ENCODE results near the gene TOR1AIP2.

The TOR1AIP2 gene

DNA sequence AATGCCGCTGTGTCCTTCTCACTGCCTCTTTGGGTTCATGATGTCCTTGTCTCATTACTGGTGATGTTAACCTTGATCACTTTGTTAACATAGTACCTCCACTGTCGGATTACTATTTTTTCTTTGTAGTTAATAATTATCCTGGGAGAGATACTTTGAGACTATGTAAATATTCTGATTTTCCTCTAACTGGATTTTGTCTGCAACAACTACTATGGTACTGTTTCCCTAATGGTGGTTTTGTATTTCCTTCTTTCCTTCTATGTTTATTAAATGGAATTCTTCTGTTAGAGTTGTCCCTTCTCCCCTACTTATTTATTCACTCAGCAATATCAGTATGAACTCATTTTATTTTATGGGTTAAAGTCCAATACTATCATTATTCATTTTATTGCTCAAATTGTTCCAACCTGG, 4.2 kb downstream of the TOR1AIP2 start:
- Histone ChIP-seq H3K27me3 (ENCODE audit: low read depth, low read length) (no peaks in the 10 kb centered on the region), H3K9me3 (ENCODE audit: insufficient read depth, low read length) (no peaks in the 10 kb centered on the region), H3K9ac (ENCODE audit: low read length) (no peak overlapping the region), H3K36me3 (replicated peaks; ENCODE audit: low read depth, low read length) (peaks cover 27% of the 10 kb centered on the region), H2AFZ (ENCODE audit: low read depth, low read length) (no peak overlapping the region), H3K4me3 (ENCODE audit: low read length) (no peak overlapping the region), H3K4me1 (ENCODE audit: low read length) (peaks cover 31% of the 10 kb centered on the region), H4K20me1 (ENCODE audit: insufficient read depth, low read length) (peaks cover 13% of the 10 kb centered on the region), H3K79me2 (ENCODE audit: low read length) (peaks cover 81% of the 10 kb centered on the region), H3K27ac (ENCODE audit: low read length) (no peak overlapping the region), H3K4me2 (ENCODE audit: low read length) (no peak overlapping the region)
- TF ChIP-seq, protein P1, sequence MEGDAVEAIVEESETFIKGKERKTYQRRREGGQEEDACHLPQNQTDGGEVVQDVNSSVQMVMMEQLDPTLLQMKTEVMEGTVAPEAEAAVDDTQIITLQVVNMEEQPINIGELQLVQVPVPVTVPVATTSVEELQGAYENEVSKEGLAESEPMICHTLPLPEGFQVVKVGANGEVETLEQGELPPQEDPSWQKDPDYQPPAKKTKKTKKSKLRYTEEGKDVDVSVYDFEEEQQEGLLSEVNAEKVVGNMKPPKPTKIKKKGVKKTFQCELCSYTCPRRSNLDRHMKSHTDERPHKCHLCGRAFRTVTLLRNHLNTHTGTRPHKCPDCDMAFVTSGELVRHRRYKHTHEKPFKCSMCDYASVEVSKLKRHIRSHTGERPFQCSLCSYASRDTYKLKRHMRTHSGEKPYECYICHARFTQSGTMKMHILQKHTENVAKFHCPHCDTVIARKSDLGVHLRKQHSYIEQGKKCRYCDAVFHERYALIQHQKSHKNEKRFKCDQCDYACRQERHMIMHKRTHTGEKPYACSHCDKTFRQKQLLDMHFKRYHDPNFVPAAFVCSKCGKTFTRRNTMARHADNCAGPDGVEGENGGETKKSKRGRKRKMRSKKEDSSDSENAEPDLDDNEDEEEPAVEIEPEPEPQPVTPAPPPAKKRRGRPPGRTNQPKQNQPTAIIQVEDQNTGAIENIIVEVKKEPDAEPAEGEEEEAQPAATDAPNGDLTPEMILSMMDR (IDR thresholded peaks at IDR 0.05; ENCODE audit: low read depth, low read length): no peak
- no peak for TF ChIP-seq EZH2phosphoT487 (IDR thresholded peaks at IDR 0.05; ENCODE audit: low read depth)

DNA sequence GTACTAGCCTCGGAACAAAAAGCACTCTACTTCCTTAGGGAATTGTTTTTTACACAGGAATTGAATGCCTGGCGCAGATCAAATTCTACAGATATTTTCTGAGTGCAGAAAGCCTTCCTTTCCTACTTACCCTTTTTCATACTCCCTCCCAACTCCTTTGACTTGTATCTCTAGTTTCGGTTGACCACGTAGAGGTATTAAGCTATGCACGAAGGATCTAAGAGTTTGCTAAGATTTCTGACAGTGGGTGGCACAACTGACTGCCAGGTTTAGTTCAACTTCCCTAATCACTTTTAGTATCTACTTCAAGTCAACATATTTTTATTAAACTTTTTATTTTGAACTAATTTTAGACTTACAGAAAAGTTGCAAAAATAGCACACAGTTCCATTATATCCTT, 5.0 kb downstream of the TOR1AIP2 start:
- Histone ChIP-seq H3K27ac (ENCODE audit: low read length) (no peak overlapping the region), H3K27me3 (ENCODE audit: low read depth, low read length) (no peaks in the 10 kb centered on the region), H3K4me3 (ENCODE audit: low read length) (no peak overlapping the region), H3K9ac (ENCODE audit: low read length) (no peak overlapping the region), H3K9me3 (ENCODE audit: insufficient read depth, low read length) (no peaks in the 10 kb centered on the region), H3K36me3 (replicated peaks; ENCODE audit: low read depth, low read length) (peaks cover 30% of the 10 kb centered on the region), H2AFZ (ENCODE audit: low read depth, low read length) (no peak overlapping the region), H4K20me1 (ENCODE audit: insufficient read depth, low read length) (peaks cover 14% of the 10 kb centered on the region), H3K4me1 (ENCODE audit: low read length) (peaks cover 27% of the 10 kb centered on the region), H3K4me2 (ENCODE audit: low read length) (peak overlapping the region; percentile 15), H3K79me2 (ENCODE audit: low read length) (peaks cover 86% of the 10 kb centered on the region)
- no peak for TF ChIP-seq EZH2phosphoT487 (IDR thresholded peaks at IDR 0.05; ENCODE audit: low read depth)
- TF ChIP-seq, protein P1 (IDR thresholded peaks at IDR 0.05; ENCODE audit: low read depth, low read length): peak; percentile 10; the same call in 1 of the 2 replicates

DNA sequence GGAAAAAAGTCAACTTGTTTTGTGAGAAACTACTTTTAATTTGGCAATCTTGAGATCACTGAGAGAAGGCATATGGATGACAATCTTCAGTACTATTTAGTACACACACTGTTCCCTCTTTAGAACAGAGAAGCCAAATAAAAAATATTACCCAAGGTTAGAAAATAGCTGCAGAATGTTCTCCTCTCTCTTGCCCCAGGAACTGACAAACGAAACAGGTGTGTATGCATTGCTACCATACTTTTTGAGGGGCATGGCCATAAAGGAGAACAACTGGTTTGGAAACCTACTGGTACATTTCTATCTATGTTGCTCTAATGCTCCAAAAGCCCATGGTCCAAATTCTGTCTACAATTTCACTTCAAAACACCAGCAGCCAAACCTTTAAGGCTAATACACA, 5.7 kb downstream of the TOR1AIP2 start:
- Histone ChIP-seq H3K27ac (ENCODE audit: low read length) (no peak overlapping the region), H3K4me3 (ENCODE audit: low read length) (no peak overlapping the region), H3K4me2 (ENCODE audit: low read length) (no peak overlapping the region), H3K9me3 (ENCODE audit: insufficient read depth, low read length) (no peaks in the 10 kb centered on the region), H4K20me1 (ENCODE audit: insufficient read depth, low read length) (peaks cover 19% of the 10 kb centered on the region), H3K4me1 (ENCODE audit: low read length) (peaks cover 27% of the 10 kb centered on the region), H3K9ac (ENCODE audit: low read length) (no peak overlapping the region), H3K79me2 (ENCODE audit: low read length) (peaks cover 86% of the 10 kb centered on the region), H2AFZ (ENCODE audit: low read depth, low read length) (no peak overlapping the region), H3K27me3 (ENCODE audit: low read depth, low read length) (no peaks in the 10 kb centered on the region), H3K36me3 (replicated peaks; ENCODE audit: low read depth, low read length) (peaks cover 36% of the 10 kb centered on the region)
- TF ChIP-seq, protein P1 (IDR thresholded peaks at IDR 0.05; ENCODE audit: low read depth, low read length): no peak
- no peak for TF ChIP-seq EZH2phosphoT487 (IDR thresholded peaks at IDR 0.05; ENCODE audit: low read depth)

DNA sequence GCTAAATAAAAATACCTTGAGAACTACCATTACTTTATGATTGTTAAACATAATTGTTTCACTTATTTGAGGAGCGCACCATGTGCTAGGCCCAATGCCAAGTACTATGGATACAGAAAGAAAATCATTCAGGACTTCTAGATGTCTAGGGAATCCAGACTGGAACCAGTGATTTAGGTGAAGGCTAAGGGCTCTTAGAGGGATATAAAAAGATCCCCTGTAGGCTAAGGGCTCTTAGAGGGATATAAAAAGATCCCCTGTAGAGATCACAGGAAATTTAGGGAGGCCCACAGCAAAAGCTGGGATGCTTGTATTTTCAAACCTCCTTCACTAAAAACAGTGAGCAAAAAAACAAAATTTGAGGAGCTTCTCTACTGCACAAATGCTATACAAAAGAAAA, 6.7 kb downstream of the TOR1AIP2 start:
- H2AFZ ChIP-seq (ENCODE audit: low read depth, low read length): no peak overlapping the region
- H3K27me3 ChIP-seq (ENCODE audit: low read depth, low read length): no peaks in the 10 kb centered on the region
- H3K36me3 ChIP-seq (replicated peaks; ENCODE audit: low read depth, low read length): peaks cover 38% of the 10 kb centered on the region
- H4K20me1 ChIP-seq (ENCODE audit: insufficient read depth, low read length): peaks cover 15% of the 10 kb centered on the region
- no peak overlapping the region for H3K9ac ChIP-seq (ENCODE audit: low read length)
- H3K4me2 ChIP-seq (ENCODE audit: low read length): no peak overlapping the region
- H3K4me1 ChIP-seq (ENCODE audit: low read length): peaks cover 16% of the 10 kb centered on the region
- TF ChIP-seq EZH2phosphoT487 (IDR thresholded peaks at IDR 0.05; ENCODE audit: low read depth): no peak
- no peaks in the 10 kb centered on the region for H3K9me3 ChIP-seq (ENCODE audit: insufficient read depth, low read length)
- H3K79me2 ChIP-seq (ENCODE audit: low read length): peaks cover 80% of the 10 kb centered on the region
- no peak overlapping the region for H3K27ac ChIP-seq (ENCODE audit: low read length)
- no peak overlapping the region for H3K4me3 ChIP-seq (ENCODE audit: low read length)
